Keratinocyte (primary cell): ENCODE data around the gene PTPN21. TPM values are rescaled to one million over a fixed set of nuclear protein-coding genes. Genes with fewer than 3 reads are reported as not detected.

Source experiments
- DNase-seq: peaks from one replicate; pipeline ENCODE4 v3.0.0-alpha.2; 2011; ENCODE audit warnings: low read depth, missing footprints, low spot score
- FAIRE-seq: peaks from 2 replicates; lab custom pipeline; 2011; peaks lifted over from hg19 to GRCh38; lab: Jason Lieb, UNC
- H2AFZ ChIP-seq: 2 replicates; pipeline ENCODE4 v1.6.0; 2012; ENCODE audit warnings: low read length, control low read depth, inconsistent platforms; ENCODE audit not compliant: control insufficient read depth
- H3K27ac ChIP-seq: 2 replicates; pipeline ENCODE4 v1.5.1; 2011; ENCODE audit warnings: low read length; ENCODE audit not compliant: control insufficient read depth, insufficient read depth
- H3K27me3 ChIP-seq: 3 replicates; pipeline ENCODE4 v1.6.0; 2011; ENCODE audit warnings: low read length; ENCODE audit not compliant: control insufficient read depth, insufficient read depth; ENCODE audit errors: extremely low read depth
- H3K36me3 ChIP-seq, 2 experiments: 2 replicates in 1 of 2; 3 replicates in 1 of 2; pipeline ENCODE4 v1.5.1; 2011; ENCODE audit warnings: low read length in 2 of 2, mild to moderate bottlenecking in 1 of 2; ENCODE audit not compliant: control insufficient read depth in 2 of 2, insufficient read depth in 2 of 2; ENCODE audit errors: extremely low read depth in 1 of 2
- H3K4me1 ChIP-seq: 3 replicates; pipeline ENCODE4 v1.5.1; 2011; ENCODE audit warnings: low read length; ENCODE audit not compliant: control insufficient read depth, insufficient read depth; ENCODE audit errors: extremely low read depth
- H3K4me2 ChIP-seq: 3 replicates; pipeline ENCODE4 v1.6.0; 2011; ENCODE audit warnings: low read depth, low read length; ENCODE audit not compliant: control insufficient read depth, insufficient read depth; ENCODE audit errors: extremely low read depth
- H3K4me3 ChIP-seq, 3 experiments: fragments of 200-600 bp in 1 of 3; sonication (generic) in 1 of 3; 2 replicates in 2 of 3; 3 replicates in 1 of 3; pipeline ENCODE4 v1.5.1; 2011 to 2016; ENCODE audit warnings: low read length in 3 of 3, mild to moderate bottlenecking in 3 of 3, control low read depth in 2 of 3, inconsistent platforms in 1 of 3, low read depth in 1 of 3, mixed read lengths in 1 of 3, mixed run types in 1 of 3, moderate library complexity in 1 of 3; ENCODE audit not compliant: control insufficient read depth in 2 of 3, insufficient read depth in 2 of 3; ENCODE audit errors: extremely low read depth in 1 of 3
- H3K79me2 ChIP-seq: 2 replicates; pipeline ENCODE4 v1.6.0; 2012; ENCODE audit warnings: low read length; ENCODE audit not compliant: control insufficient read depth, insufficient read depth
- H3K9ac ChIP-seq: 3 replicates; pipeline ENCODE4 v1.6.0; 2011; ENCODE audit warnings: low read length; ENCODE audit not compliant: control insufficient read depth, insufficient read depth; ENCODE audit errors: extremely low read depth
- H3K9me1 ChIP-seq: 3 replicates; pipeline ENCODE4 v1.6.0; 2011; ENCODE audit warnings: low read length; ENCODE audit not compliant: control insufficient read depth, insufficient read depth; ENCODE audit errors: extremely low read depth
- H3K9me3 ChIP-seq: 2 replicates; pipeline ENCODE4 v1.5.1; 2012; ENCODE audit warnings: low read depth, low read length; ENCODE audit not compliant: control insufficient read depth
- H4K20me1 ChIP-seq: 3 replicates; pipeline ENCODE4 v1.6.0; 2011; ENCODE audit warnings: low read length; ENCODE audit not compliant: control insufficient read depth, insufficient read depth; ENCODE audit errors: extremely low read depth
- CTCF ChIP-seq, 3 experiments: IDR thresholded peaks in 1 of 3; conservative IDR thresholded peaks in 1 of 3; optimal IDR thresholded peaks in 1 of 3; 2 replicates in 2 of 3; 3 replicates in 1 of 3; pipeline versions ENCODE3 to v1.5.1; 2011; ENCODE audit warnings: low read length in 3 of 3, mild to moderate bottlenecking in 3 of 3, moderate library complexity in 2 of 3, control low read depth in 1 of 3, inconsistent platforms in 1 of 3; ENCODE audit not compliant: insufficient read depth in 2 of 3; ENCODE audit errors: extremely low read depth in 1 of 3
- EZH2 ChIP-seq: IDR thresholded peaks from one replicate; pipeline ENCODE4 v1.6.1; 2012; ENCODE audit warnings: inconsistent platforms, mild to moderate bottlenecking, low read length, moderate library complexity
- dilution Hi-C: fragments of 300-500 bp; cut with MboI; formaldehyde crosslinking; loops from one replicate; pipeline ENCODE4 v1.7.0; 2020; ENCODE audit warnings: low sequenced_read_pairs; ENCODE audit not compliant: extremely low pct_ligation_motif_present
- polyA minus RNA-seq, 3 experiments: library from RNA; depleted of rRNA, polyadenylated mRNA; stranded (reverse); fragments of >200 nt; gene quantifications; 1 replicate in 1 of 3; 2 replicates in 1 of 3; 3 replicates in 1 of 3; pipeline ENCODE4 v1.2.3, GENCODE V29; 2011
- polyA plus RNA-seq, 5 experiments: library from polyadenylated mRNA; depleted of rRNA in 3 of 5; stranded (reverse) in 3 of 5; stranded (forward) in 1 of 5; unstranded in 1 of 5; fragments of >200 nt; gene quantifications; 1 replicate in 1 of 5; 2 replicates in 3 of 5; 3 replicates in 1 of 5; pipeline versions ENCODE4 v1.2.1 to v1.2.3, GENCODE V29; 2011 to 2012; ENCODE audit warnings: missing spikeins in 2 of 5, low read depth in 1 of 5, low replicate concordance in 1 of 5

The PTPN21 gene
- polyA plus RNA-seq (5.5 to 7.5 TPM (median 7.4 TPM) in 3 replicates), polyA minus RNA-seq (6.9 to 11.1 TPM (median 8.8 TPM) in 3 replicates)
- polyA plus RNA-seq (2011; ENCODE audit: low read depth) = 20.3 TPM
- polyA plus RNA-seq (2011; cell fraction: cytosol; rRNA removed) = 5.1 and 6.9 TPM in 2 replicates
- polyA plus RNA-seq (2011; cell fraction: nucleus; rRNA removed) = 16.2 and 18.2 TPM in 2 replicates
- 9.8 and 13.1 TPM in 2 replicates for polyA plus RNA-seq (2012; ENCODE audit: low replicate concordance)
- polyA minus RNA-seq (2011; cell fraction: cytosol; rRNA and poly(A)+ RNA removed) = 8.4 TPM
- 10.2 and 18.8 TPM in 2 replicates for polyA minus RNA-seq (2011; cell fraction: nucleus; rRNA and poly(A)+ RNA removed)

GRCh38 chr14:88554457-88555286 lies at the start of gene PTPN21:
TSS of gene PTPN21 (minus strand) at chr14:88555007. CDS start at chr14:88550417, 4,590 bp downstream.
- peaks cover 38% of the 10 kb centered on the region for H3K79me2 ChIP-seq
- no peak for FAIRE-seq
- no peak for DNase-seq
- H3K36me3 ChIP-seq = peaks cover 0 to 2% of the 10 kb centered on the region in 2 experiments
- H2AFZ ChIP-seq = peak within 1 kb of the TSS; percentile 73
- H3K27me3 ChIP-seq = no peaks in the 10 kb centered on the region
- dilution Hi-C loops = no loop called here
- no peaks in the 10 kb centered on the region for H3K9me1 ChIP-seq
- no peak for TF ChIP-seq EZH2
- TF ChIP-seq CTCF (optimal IDR thresholded peaks at IDR 0.05 in 1 of 3, IDR thresholded peaks at IDR 0.05 in 1 of 3, conservative IDR thresholded peaks at IDR 0.05 in 1 of 3; ENCODE audit: extremely low read depth in 1 of 3, insufficient read depth in 2 of 3, low read length in 3 of 3) = no peak
- peaks cover 12% of the 10 kb centered on the region for H3K4me1 ChIP-seq
- peak within 1 kb of the TSS; percentile 86 for H3K4me2 ChIP-seq
- H3K4me3 ChIP-seq = peak within 1 kb of the TSS; percentile 68 to 97 (median 93)
- H4K20me1 ChIP-seq = no peaks in the 10 kb centered on the region
- H3K9ac ChIP-seq = peak within 1 kb of the TSS; percentile 82
- peak within 1 kb of the TSS; percentile 50 for H3K27ac ChIP-seq
- no peaks in the 10 kb centered on the region for H3K9me3 ChIP-seq

DNA sequence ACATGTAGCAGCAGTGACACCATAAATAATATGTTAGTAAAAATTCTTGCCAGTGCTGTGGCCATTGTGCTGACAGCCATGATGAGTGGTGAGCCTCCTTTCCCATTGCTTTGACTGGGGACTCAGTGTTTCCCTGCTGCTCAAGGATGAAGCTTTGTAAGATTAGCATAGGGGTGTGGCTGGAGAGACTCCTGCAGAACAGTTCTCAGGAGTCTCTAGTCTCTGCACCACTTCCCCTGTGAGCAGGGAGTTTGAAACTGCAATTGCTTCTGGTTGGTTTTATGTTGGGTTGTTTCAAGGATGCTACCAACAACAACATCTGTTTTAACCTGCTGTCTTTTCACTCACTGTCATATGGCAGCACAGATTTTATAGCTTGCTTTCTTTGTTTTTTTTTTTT lies 49.4 kb upstream of the PTPN21 start:
- H3K27ac ChIP-seq = no peak overlapping the region
- no peak overlapping the region for H3K4me2 ChIP-seq
- H3K4me1 ChIP-seq = no peaks in the 10 kb centered on the region
- no peaks in the 10 kb centered on the region for H3K27me3 ChIP-seq
- no peaks in the 10 kb centered on the region for H3K9me1 ChIP-seq
- dilution Hi-C loops = no loop called here
- H4K20me1 ChIP-seq = no peaks in the 10 kb centered on the region
- H3K9ac ChIP-seq = no peak overlapping the region
- H3K4me3 ChIP-seq = no peak overlapping the region
- no peaks in the 10 kb centered on the region for H3K79me2 ChIP-seq
- H3K36me3 ChIP-seq = peaks cover 24 to 26% of the 10 kb centered on the region in 2 experiments
- no peak for TF ChIP-seq EZH2
- TF ChIP-seq CTCF (optimal IDR thresholded peaks at IDR 0.05 in 1 of 3, IDR thresholded peaks at IDR 0.05 in 1 of 3, conservative IDR thresholded peaks at IDR 0.05 in 1 of 3; ENCODE audit: extremely low read depth in 1 of 3, insufficient read depth in 2 of 3, low read length in 3 of 3) = no peak
- H3K9me3 ChIP-seq = no peaks in the 10 kb centered on the region
- FAIRE-seq (no peak), DNase-seq (no peak)
- no peak overlapping the region for H2AFZ ChIP-seq
